Measurements from ENCODE around the gene GOLGA6D.
"Not testable (repeated sequence)": the region's sequence is repeated elsewhere in the genome, so short reads cannot be mapped to it uniquely, and the experiment has no call there.

GRCh38 chr15:75275617-75276016, 7.0 kb upstream of the GOLGA6D start:
- TF ChIP-seq, protein P1, sequence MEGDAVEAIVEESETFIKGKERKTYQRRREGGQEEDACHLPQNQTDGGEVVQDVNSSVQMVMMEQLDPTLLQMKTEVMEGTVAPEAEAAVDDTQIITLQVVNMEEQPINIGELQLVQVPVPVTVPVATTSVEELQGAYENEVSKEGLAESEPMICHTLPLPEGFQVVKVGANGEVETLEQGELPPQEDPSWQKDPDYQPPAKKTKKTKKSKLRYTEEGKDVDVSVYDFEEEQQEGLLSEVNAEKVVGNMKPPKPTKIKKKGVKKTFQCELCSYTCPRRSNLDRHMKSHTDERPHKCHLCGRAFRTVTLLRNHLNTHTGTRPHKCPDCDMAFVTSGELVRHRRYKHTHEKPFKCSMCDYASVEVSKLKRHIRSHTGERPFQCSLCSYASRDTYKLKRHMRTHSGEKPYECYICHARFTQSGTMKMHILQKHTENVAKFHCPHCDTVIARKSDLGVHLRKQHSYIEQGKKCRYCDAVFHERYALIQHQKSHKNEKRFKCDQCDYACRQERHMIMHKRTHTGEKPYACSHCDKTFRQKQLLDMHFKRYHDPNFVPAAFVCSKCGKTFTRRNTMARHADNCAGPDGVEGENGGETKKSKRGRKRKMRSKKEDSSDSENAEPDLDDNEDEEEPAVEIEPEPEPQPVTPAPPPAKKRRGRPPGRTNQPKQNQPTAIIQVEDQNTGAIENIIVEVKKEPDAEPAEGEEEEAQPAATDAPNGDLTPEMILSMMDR (IDR thresholded peaks at IDR 0.05; ENCODE audit: extremely low read depth in 1 of 2, insufficient read depth in 1 of 2, low read depth in 1 of 2, low read length in 2 of 2), result not testable (repeated sequence)
- not testable (repeated sequence) for TF ChIP-seq POLR2AphosphoS5 (IDR thresholded peaks at IDR 0.05; ENCODE audit: insufficient read depth, low read depth, low read length); EZH2 (IDR thresholded peaks at IDR 0.05; ENCODE audit: borderline replicate concordance, low read depth, low read length, severe bottlenecking); POLR2A (IDR thresholded peaks at IDR 0.05; ENCODE audit: low read depth, low read length); MAX (IDR thresholded peaks at IDR 0.05; ENCODE audit: insufficient read depth, insufficient read length); JUN (IDR thresholded peaks at IDR 0.05; ENCODE audit: borderline replicate concordance, insufficient read depth, insufficient read length, low read depth); GATA2 (IDR thresholded peaks at IDR 0.05; ENCODE audit: insufficient read depth, insufficient read length, low read depth, low read length); FOS (IDR thresholded peaks at IDR 0.05; ENCODE audit: borderline replicate concordance, insufficient read depth, low read length)

Measured in endothelial cell of umbilical vein (primary cell).